Neural cell (in vitro differentiated cells): ENCODE results near the gene KMT2B. TPM values are rescaled to one million over a fixed set of nuclear protein-coding genes. Genes with fewer than 3 reads are reported as not detected.

ENCODE experiments used
- H2AFZ ChIP-seq: fragments of 200-600, 300-800 bp; sonication (generic), shearing (Covaris generic); 2 replicates; pipeline ENCODE4 v1.6.0; 2014; ENCODE audit warnings: low read depth, mild to moderate bottlenecking, antibody characterized with exemption, low read length, moderate library complexity
- H3F3A ChIP-seq: fragments of 200-600 bp; shearing (Covaris generic); 2 replicates; pipeline ENCODE4 v1.6.1; 2016; ENCODE audit warnings: mild to moderate bottlenecking, moderate library complexity, mixed read lengths, antibody characterized with exemption, low read length; ENCODE audit not compliant: insufficient read depth, poor library complexity, severe bottlenecking
- H3K27ac ChIP-seq: fragments of 200-600, 300-800 bp; sonication (generic), shearing (Covaris generic); 2 replicates; pipeline ENCODE4 v1.5.1; 2014; ENCODE audit warnings: mild to moderate bottlenecking, low read length, moderate library complexity
- H3K27me3 ChIP-seq: fragments of 300-800, 200-600 bp; sonication (generic), shearing (Covaris generic); 2 replicates; pipeline ENCODE4 v1.6.0; 2014; ENCODE audit warnings: mild to moderate bottlenecking, low read depth, low read length, moderate library complexity; ENCODE audit not compliant: insufficient read depth
- H3K36me3 ChIP-seq: fragments of 300-800, 200-600 bp; sonication (generic), shearing (Covaris generic); 2 replicates; pipeline ENCODE4 v1.5.1; 2014; ENCODE audit warnings: mild to moderate bottlenecking, antibody characterized with exemption, low read length, moderate library complexity; ENCODE audit not compliant: insufficient read depth
- H3K4me2 ChIP-seq: fragments of 300-800, 200-600 bp; sonication (generic), shearing (Covaris generic); 2 replicates; pipeline ENCODE4 v1.6.0; 2014; ENCODE audit warnings: mild to moderate bottlenecking, low read length
- H3K4me3 ChIP-seq: fragments of 300-800, 200-600 bp; sonication (generic), shearing (Covaris generic); 2 replicates; pipeline ENCODE4 v1.5.1; 2014; ENCODE audit warnings: mild to moderate bottlenecking, low read length, moderate library complexity
- H3K79me2 ChIP-seq: fragments of 200-600 bp; shearing (Covaris generic); replicated peaks from 2 replicates; pipeline ENCODE4 v1.6.0; 2014; ENCODE audit warnings: mild to moderate bottlenecking, low read length, moderate library complexity; ENCODE audit not compliant: insufficient read depth
- H3K9ac ChIP-seq: fragments of 300-800, 200-600 bp; sonication (generic), shearing (Covaris generic); 2 replicates; pipeline ENCODE4 v1.6.1; 2016; ENCODE audit warnings: mild to moderate bottlenecking, low read length, mixed read lengths
- H3K9me2 ChIP-seq: fragments of 200-600 bp; shearing (Covaris generic); 2 replicates; pipeline ENCODE4 v1.6.1; 2016; ENCODE audit warnings: mild to moderate bottlenecking, low read length, mixed read lengths; ENCODE audit not compliant: insufficient read depth
- H3K9me3 ChIP-seq: fragments of 200-600, 300-800 bp; sonication (generic), shearing (Covaris generic); 2 replicates; pipeline ENCODE4 v1.6.1; 2016; ENCODE audit warnings: mild to moderate bottlenecking, mixed run types, low read length, moderate library complexity, mixed read lengths
- H4K20me1 ChIP-seq: fragments of 200-600 bp; shearing (Covaris generic); 2 replicates; pipeline ENCODE4 v1.6.1; 2016; ENCODE audit warnings: mild to moderate bottlenecking, mixed run types; ENCODE audit not compliant: insufficient read depth
- EP300 ChIP-seq: fragments of 450-650 bp; conservative IDR thresholded peaks from 2 replicates; pipeline ENCODE4 v1.6.1; 2014; ENCODE audit warnings: antibody characterized with exemption, mild to moderate bottlenecking, moderate library complexity; ENCODE audit not compliant: poor library complexity, severe bottlenecking
- EZH2 ChIP-seq: fragments of 200-600, 300-800 bp; shearing (Covaris generic), sonication (generic); IDR thresholded peaks from 2 replicates; pipeline ENCODE4 v1.6.1; 2014; ENCODE audit warnings: antibody characterized with exemption, low read length, borderline replicate concordance, mild to moderate bottlenecking; ENCODE audit not compliant: insufficient read depth, poor library complexity, severe bottlenecking
- MXI1 ChIP-seq: fragments of 450-650 bp; conservative IDR thresholded peaks from 2 replicates; pipeline ENCODE4 v1.6.1; 2014; ENCODE audit warnings: antibody characterized with exemption, mild to moderate bottlenecking; ENCODE audit not compliant: poor library complexity, severe bottlenecking
- POLR2AphosphoS5 ChIP-seq: IDR thresholded peaks from 2 replicates; pipeline ENCODE4 v1.6.1; 2012
- RAD21 ChIP-seq: fragments of 450-650 bp; conservative IDR thresholded peaks from 2 replicates; pipeline ENCODE4 v1.6.1; 2014; ENCODE audit warnings: antibody characterized with exemption, mild to moderate bottlenecking, moderate library complexity
- SMC3 ChIP-seq: fragments of 450-650 bp; conservative IDR thresholded peaks from 2 replicates; pipeline ENCODE4 v1.6.1; 2014; ENCODE audit warnings: antibody characterized with exemption, mild to moderate bottlenecking, moderate library complexity; ENCODE audit not compliant: poor library complexity
- TAF1 ChIP-seq: IDR thresholded peaks from 2 replicates; pipeline ENCODE4 v1.6.1; 2012; ENCODE audit warnings: low read depth
- polyA plus RNA-seq: library from polyadenylated mRNA; depleted of rRNA; stranded (reverse); fragments of >200 nt; gene quantifications from 2 replicates; pipeline ENCODE4 v1.2.3, GENCODE V29; 2014
- TF ChIP-seq, protein P1 (sequence below): IDR thresholded peaks from 2 replicates; pipeline ENCODE4 v1.6.1; 2012; ENCODE audit warnings: borderline replicate concordance
- TF ChIP-seq, protein P2 (sequence below): fragments of 450-650 bp; IDR thresholded peaks from 2 replicates; pipeline ENCODE4 v1.5.1; 2014; ENCODE audit warnings: antibody characterized with exemption, mild to moderate bottlenecking, moderate library complexity; ENCODE audit not compliant: poor library complexity, severe bottlenecking

KMT2B gene
- polyA plus RNA-seq, 1 donor from 2014 or later: 15.8 TPM

DNA sequence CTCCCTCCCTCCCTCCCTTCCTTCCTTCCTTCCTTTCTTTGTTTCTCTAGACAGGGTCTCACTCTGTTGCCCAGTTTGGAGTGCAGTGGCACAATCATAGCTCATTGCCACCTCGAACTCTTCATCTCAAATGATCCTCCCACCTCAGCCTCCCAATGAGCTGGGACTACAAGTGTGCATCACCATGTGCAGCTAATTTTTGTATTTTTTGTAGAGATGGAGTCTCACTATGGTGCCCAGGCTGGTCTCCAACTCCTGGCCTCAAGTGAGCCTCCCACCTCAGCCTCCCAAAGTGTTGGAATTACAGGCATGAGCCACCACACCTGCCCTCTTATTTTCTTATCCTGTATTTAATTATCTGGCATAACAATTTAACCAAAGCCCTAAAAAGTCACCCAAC is 47.1 kb upstream of the KMT2B start:
- Histone ChIP-seq H3K9me2 (no peaks in the 10 kb centered on the region), H3K9ac (no peak overlapping the region), H3K36me3 (no peaks in the 10 kb centered on the region), H2AFZ (no peak overlapping the region), H3K27me3 (peaks cover 16% of the 10 kb centered on the region), H3K27ac (no peak overlapping the region), H4K20me1 (no peaks in the 10 kb centered on the region), H3K79me2 (no peaks in the 10 kb centered on the region), H3K4me2 (no peak overlapping the region), H3K4me3 (no peak overlapping the region), H3F3A (no peaks in the 10 kb centered on the region), H3K9me3 (no peaks in the 10 kb centered on the region)
- TF ChIP-seq POLR2AphosphoS5: no peak
- TF ChIP-seq MXI1: no peak
- TF ChIP-seq EZH2: no peak
- TF ChIP-seq, protein P1, sequence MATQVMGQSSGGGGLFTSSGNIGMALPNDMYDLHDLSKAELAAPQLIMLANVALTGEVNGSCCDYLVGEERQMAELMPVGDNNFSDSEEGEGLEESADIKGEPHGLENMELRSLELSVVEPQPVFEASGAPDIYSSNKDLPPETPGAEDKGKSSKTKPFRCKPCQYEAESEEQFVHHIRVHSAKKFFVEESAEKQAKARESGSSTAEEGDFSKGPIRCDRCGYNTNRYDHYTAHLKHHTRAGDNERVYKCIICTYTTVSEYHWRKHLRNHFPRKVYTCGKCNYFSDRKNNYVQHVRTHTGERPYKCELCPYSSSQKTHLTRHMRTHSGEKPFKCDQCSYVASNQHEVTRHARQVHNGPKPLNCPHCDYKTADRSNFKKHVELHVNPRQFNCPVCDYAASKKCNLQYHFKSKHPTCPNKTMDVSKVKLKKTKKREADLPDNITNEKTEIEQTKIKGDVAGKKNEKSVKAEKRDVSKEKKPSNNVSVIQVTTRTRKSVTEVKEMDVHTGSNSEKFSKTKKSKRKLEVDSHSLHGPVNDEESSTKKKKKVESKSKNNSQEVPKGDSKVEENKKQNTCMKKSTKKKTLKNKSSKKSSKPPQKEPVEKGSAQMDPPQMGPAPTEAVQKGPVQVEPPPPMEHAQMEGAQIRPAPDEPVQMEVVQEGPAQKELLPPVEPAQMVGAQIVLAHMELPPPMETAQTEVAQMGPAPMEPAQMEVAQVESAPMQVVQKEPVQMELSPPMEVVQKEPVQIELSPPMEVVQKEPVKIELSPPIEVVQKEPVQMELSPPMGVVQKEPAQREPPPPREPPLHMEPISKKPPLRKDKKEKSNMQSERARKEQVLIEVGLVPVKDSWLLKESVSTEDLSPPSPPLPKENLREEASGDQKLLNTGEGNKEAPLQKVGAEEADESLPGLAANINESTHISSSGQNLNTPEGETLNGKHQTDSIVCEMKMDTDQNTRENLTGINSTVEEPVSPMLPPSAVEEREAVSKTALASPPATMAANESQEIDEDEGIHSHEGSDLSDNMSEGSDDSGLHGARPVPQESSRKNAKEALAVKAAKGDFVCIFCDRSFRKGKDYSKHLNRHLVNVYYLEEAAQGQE: no peak
- TF ChIP-seq, protein P2, sequence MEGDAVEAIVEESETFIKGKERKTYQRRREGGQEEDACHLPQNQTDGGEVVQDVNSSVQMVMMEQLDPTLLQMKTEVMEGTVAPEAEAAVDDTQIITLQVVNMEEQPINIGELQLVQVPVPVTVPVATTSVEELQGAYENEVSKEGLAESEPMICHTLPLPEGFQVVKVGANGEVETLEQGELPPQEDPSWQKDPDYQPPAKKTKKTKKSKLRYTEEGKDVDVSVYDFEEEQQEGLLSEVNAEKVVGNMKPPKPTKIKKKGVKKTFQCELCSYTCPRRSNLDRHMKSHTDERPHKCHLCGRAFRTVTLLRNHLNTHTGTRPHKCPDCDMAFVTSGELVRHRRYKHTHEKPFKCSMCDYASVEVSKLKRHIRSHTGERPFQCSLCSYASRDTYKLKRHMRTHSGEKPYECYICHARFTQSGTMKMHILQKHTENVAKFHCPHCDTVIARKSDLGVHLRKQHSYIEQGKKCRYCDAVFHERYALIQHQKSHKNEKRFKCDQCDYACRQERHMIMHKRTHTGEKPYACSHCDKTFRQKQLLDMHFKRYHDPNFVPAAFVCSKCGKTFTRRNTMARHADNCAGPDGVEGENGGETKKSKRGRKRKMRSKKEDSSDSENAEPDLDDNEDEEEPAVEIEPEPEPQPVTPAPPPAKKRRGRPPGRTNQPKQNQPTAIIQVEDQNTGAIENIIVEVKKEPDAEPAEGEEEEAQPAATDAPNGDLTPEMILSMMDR: no peak
- TF ChIP-seq EP300: no peak
- no peak for TF ChIP-seq TAF1
- TF ChIP-seq SMC3: no peak
- TF ChIP-seq RAD21: no peak

DNA sequence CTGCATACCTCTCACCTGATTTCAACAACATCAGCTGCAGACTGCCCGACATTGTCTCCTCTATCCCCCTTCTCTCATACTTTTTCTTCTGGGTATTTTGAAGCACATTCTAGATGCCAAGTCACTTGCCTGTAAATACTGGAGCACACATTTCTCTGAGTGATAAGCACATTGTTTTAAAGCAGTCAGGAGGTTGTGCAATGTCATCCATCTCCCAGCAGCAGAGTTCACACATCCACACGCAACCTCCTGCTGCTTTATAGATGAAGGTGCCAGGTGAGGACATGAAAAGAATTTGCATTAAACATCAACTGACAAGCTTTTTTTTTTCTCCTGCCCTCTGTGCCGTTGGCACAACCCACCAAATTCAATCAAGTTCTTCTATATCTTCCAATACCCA is 46.0 kb upstream of the KMT2B start:
- no peak overlapping the region for H2AFZ ChIP-seq
- H3K36me3 ChIP-seq: no peaks in the 10 kb centered on the region
- no peaks in the 10 kb centered on the region for H4K20me1 ChIP-seq
- no peaks in the 10 kb centered on the region for H3F3A ChIP-seq
- H3K4me2 ChIP-seq: no peak overlapping the region
- no peaks in the 10 kb centered on the region for H3K9me2 ChIP-seq
- H3K79me2 ChIP-seq: no peaks in the 10 kb centered on the region
- H3K9ac ChIP-seq: no peak overlapping the region
- H3K27ac ChIP-seq: no peak overlapping the region
- TF ChIP-seq POLR2AphosphoS5 (no peak), MXI1 (no peak), TAF1 (no peak), SMC3 (no peak), EZH2 (no peak), EP300 (no peak), RAD21 (no peak)
- TF ChIP-seq, protein P1: no peak
- TF ChIP-seq, protein P2: no peak
- no peak overlapping the region for H3K4me3 ChIP-seq
- H3K27me3 ChIP-seq: peaks cover 16% of the 10 kb centered on the region
- H3K9me3 ChIP-seq: no peaks in the 10 kb centered on the region
